Measurements from ENCODE around the gene NSMCE1. TPM values are rescaled to one million over a fixed set of nuclear protein-coding genes. Genes with fewer than 3 reads are reported as not detected.

Gene NSMCE1
- total RNA-seq, 4 donors from 2014 or later, result 22.4 to 92.4 (median 29.5) TPM

DNA sequence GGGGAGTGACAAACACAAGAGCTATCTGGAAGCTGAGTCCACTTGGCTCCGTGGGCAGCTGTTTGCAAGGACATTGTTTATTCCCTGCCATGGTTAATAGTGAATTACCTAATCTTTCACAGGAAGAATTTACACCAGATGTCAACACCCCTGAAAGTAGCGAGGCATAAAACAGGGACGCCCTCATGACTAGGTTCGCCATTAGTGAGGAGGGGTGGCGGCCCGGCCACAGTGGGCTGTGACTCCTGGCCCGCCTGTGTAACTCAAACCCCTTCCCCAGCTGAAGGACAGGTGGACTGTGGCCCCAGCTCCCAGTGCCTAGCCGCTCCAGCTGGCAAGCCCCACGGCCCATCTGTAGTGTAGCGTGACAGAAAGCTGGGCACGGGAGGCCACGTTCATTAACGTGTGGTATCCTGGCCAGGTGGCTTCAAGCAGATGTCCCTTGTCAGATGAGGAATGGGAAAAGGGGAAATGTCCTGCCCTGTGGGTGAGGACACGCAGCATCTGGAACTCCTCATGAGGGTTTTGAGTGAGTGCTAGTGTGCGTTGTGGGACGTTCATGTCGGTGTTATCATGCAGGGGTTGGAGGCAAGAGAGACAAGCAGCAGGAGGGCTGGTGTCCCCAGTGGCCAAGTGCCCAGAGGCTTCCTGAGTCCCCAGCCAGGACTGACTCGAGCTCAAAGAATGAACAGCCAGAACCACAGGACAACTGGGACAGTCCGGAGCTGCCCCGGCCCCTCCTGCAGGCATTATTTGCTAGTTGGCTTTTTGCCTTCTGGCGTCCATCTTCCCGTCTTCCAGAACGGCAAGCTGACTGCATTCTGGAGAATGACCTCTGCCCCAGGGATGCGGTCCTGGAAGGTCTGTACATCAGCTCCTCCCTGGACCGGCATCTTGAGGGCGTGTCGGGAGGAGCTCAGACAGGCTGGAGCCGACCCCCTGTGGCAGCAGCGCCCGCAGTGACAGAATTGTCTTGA lies 46.0 kb downstream of the NSMCE1 start:
- H3K9me3 ChIP-seq, result no peaks in the 10 kb centered on the region
- H3K4me3 ChIP-seq, result peak overlapping the region in 1 of 4 donors; percentile 34
- intact Hi-C loops (cut with DNase I), result no loop called here
- H3K27ac ChIP-seq, result peak overlapping the region; percentile 9 to 83 (median 47)
- no peak for DNase-seq
- TF ChIP-seq, protein P1, sequence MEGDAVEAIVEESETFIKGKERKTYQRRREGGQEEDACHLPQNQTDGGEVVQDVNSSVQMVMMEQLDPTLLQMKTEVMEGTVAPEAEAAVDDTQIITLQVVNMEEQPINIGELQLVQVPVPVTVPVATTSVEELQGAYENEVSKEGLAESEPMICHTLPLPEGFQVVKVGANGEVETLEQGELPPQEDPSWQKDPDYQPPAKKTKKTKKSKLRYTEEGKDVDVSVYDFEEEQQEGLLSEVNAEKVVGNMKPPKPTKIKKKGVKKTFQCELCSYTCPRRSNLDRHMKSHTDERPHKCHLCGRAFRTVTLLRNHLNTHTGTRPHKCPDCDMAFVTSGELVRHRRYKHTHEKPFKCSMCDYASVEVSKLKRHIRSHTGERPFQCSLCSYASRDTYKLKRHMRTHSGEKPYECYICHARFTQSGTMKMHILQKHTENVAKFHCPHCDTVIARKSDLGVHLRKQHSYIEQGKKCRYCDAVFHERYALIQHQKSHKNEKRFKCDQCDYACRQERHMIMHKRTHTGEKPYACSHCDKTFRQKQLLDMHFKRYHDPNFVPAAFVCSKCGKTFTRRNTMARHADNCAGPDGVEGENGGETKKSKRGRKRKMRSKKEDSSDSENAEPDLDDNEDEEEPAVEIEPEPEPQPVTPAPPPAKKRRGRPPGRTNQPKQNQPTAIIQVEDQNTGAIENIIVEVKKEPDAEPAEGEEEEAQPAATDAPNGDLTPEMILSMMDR (IDR thresholded peaks at IDR 0.05), result no peak
- TF ChIP-seq POLR2A (IDR thresholded peaks at IDR 0.05), result no peak
- H3K36me3 ChIP-seq, result peaks cover 0 to 57% (median 7%) of the 10 kb centered on the region in 3 donors
- WGBS, 2 donors, result 60 to 64% methylated on average over 7 to 19 of the region's 30 CpGs
- H3K4me1 ChIP-seq, result peaks cover 7 to 35% (median 12%) of the 10 kb centered on the region in 3 donors
- no peaks in the 10 kb centered on the region for H3K27me3 ChIP-seq

DNA sequence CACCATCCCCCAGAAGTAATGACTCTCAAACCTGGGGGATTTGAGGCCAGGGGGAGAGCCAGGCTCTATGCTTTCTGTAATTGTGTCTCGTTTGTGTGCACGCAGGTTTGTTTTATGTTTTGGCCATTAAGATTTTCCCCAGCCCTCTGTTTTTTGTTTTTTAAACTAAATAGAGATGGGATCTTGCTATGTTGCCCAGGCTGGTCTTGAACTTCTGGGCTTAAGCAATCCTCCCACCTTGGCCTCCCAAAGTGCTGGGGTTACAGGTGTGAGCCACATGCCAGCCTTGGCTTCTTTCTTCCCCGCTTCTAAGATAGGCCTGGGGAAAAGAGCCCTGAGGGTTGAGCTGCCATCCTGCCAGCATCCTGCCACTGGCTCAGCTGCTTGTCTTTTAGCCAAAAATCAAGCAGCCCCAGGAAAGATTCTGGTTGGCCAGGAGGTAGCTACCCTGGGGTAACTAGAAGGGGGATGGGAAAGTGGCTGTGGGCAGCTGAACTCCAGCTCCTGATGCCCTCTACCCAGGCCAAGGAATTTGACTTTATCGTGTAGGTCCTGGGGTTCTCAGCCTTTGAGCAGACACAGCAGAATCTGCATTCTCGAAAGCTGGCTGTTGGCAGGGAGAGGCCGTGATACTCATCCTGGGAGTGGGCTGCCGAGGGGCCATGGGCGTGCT lies 46.9 kb downstream of the NSMCE1 start:
- peaks cover 7 to 31% (median 12%) of the 10 kb centered on the region in 3 donors for H3K4me1 ChIP-seq
- no peak for DNase-seq
- no peaks in the 10 kb centered on the region for H3K9me3 ChIP-seq
- H3K36me3 ChIP-seq, result peaks cover 0 to 50% (median 7%) of the 10 kb centered on the region in 3 donors
- 73 to 92% methylated on average over 5 to 6 of the region's 8 CpGs for WGBS, 2 donors
- H3K27ac ChIP-seq, result peak overlapping the region; percentile 9 to 83 (median 47)
- intact Hi-C loops (cut with DNase I), result no loop called here
- H3K27me3 ChIP-seq, result no peaks in the 10 kb centered on the region
- TF ChIP-seq, protein P1 (IDR thresholded peaks at IDR 0.05), result no peak
- H3K4me3 ChIP-seq, result no peak overlapping the region

DNA sequence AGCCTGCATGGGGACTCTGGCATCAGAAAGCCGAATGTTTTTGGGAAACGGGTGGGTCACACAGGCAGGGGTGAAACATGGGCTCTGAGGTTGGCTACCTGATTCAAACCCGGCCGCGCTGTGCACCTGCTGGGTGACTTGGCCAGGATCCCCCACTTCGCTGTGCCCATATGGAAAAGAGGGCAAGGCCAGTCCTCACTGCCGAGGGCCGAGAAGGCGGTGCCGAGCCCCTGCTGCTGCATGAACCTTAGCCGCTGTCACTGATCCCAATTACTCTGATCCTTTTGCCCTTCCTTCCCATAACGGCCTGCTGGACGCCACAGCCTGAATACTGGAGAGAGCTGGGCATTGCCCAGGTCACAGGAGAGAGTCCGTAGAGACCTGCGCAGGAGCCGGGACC lies 47.6 kb downstream of the NSMCE1 start:
- intact Hi-C loops (cut with DNase I), result no loop called here
- Histone ChIP-seq H3K27me3 (no peaks in the 10 kb centered on the region), H3K9me3 (no peaks in the 10 kb centered on the region), H3K36me3 (peaks cover 0 to 44% (median 7%) of the 10 kb centered on the region in 3 donors), H3K4me1 (peaks cover 3 to 24% (median 5%) of the 10 kb centered on the region in 3 donors), H3K4me3 (no peak overlapping the region), H3K27ac (peak overlapping the region in 1 of 4 donors; percentile 2)
- no peak for DNase-seq
- 91 to 100% methylated on average over 1 to 13 of the region's 16 CpGs for WGBS, 2 donors
- TF ChIP-seq, protein P1 (IDR thresholded peaks at IDR 0.05), result no peak
- no peak for TF ChIP-seq POLR2A (IDR thresholded peaks at IDR 0.05)

DNA sequence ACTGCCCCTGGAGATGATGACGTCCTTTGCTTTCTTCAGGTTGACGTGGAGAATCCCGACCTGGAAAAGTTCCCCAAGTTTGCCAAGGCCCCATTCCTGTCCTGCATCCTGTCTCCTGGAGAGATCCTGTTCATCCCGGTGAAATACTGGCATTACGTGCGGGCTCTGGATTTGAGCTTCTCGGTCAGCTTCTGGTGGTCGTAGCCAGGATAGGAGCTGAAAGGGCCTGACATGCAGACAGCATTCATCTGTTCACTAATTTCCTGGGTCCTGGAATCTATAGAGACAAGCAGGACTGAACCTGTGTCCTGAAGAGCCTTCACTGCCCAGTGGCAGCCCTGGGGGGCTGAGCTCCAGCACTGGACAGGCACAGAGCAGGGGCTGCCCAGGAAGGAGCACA lies 48.0 kb downstream of the NSMCE1 start:
- Histone ChIP-seq H3K9me3 (no peaks in the 10 kb centered on the region), H3K4me3 (no peak overlapping the region), H3K36me3 (peaks cover 0 to 44% (median 7%) of the 10 kb centered on the region in 3 donors), H3K27ac (no peak overlapping the region), H3K27me3 (no peaks in the 10 kb centered on the region), H3K4me1 (peaks cover under 1 to 19% (median 3%) of the 10 kb centered on the region in 3 donors)
- peak in 1 of 4 donors; percentile 5 for TF ChIP-seq POLR2A (IDR thresholded peaks at IDR 0.05)
- TF ChIP-seq, protein P1 (IDR thresholded peaks at IDR 0.05), result no peak
- intact Hi-C loops (cut with DNase I), result no loop called here
- 80% methylated on average over 2 of the region's 8 CpGs; no CpG with 5 or more reads in 1 of the 2 donors for WGBS, 2 donors
- no peak for DNase-seq

Measured in esophagus squamous epithelium (tissue), 5 donors.